ENCODE data around the gene HS6ST1. TPM values are rescaled to one million over a fixed set of nuclear protein-coding genes. Genes with fewer than 3 reads are reported as not detected.
A peak's percentile ranks its signal among the peaks of the same experiment; 100 is the strongest.

The HS6ST1 gene
- total and polyA plus RNA-seq, 2 donors (not counting 3 experiments of a cell fraction or from before 2014, with no cell fraction given), result 12.8 to 19.4 TPM

GRCh38 chr2:128316777-128317180 lies 1.9 kb downstream of the HS6ST1 start:
- TF ChIP-seq JUN (IDR thresholded peaks at IDR 0.05; ENCODE audit: borderline replicate concordance, insufficient read depth, insufficient read length, low read depth) (no peak), CTCF (IDR thresholded peaks at IDR 0.05; ENCODE audit: extremely low read depth in 1 of 2, insufficient read depth in 1 of 2, low read depth in 1 of 2, low read length in 2 of 2) (no peak), GATA2 (IDR thresholded peaks at IDR 0.05; ENCODE audit: insufficient read depth, insufficient read length, low read depth, low read length) (no peak), FOS (IDR thresholded peaks at IDR 0.05; ENCODE audit: borderline replicate concordance, insufficient read depth, low read length) (no peak), EZH2 (IDR thresholded peaks at IDR 0.05; ENCODE audit: borderline replicate concordance, low read depth, low read length, severe bottlenecking) (no peak), POLR2A (IDR thresholded peaks at IDR 0.05; ENCODE audit: low read depth, low read length) (no peak), POLR2AphosphoS5 (IDR thresholded peaks at IDR 0.05; ENCODE audit: insufficient read depth, low read depth, low read length) (no peak), MAX (IDR thresholded peaks at IDR 0.05; ENCODE audit: insufficient read depth, insufficient read length) (no peak), MYC (IDR thresholded peaks at IDR 0.05; ENCODE audit: low read depth, low read length) (no peak)
- BruUV-seq (replicated peaks), result no TSS peak
- dilution Hi-C loops (cut with MboI; ENCODE audit: extremely low pct_ligation_motif_present, low sequenced_read_pairs), result no loop called here
- POLR2A ChIA-PET, result no interaction called here
- Histone ChIP-seq H3K27me3 (ENCODE audit: control insufficient read depth in 2 of 2, insufficient read depth in 2 of 2, low read length in 2 of 2) (no peaks in the 10 kb centered on the region), H3K9ac (replicated peaks; ENCODE audit: extremely low read depth, insufficient read depth, low read length) (no peak overlapping the region), H3K36me3 (ENCODE audit: control insufficient read depth in 2 of 2, extremely low read depth in 1 of 2, insufficient read depth in 2 of 2, low read length in 2 of 2) (no peaks in the 10 kb centered on the region), H3K27ac (ENCODE audit: insufficient read depth, low read depth, low read length) (no peak overlapping the region), H2AFZ (ENCODE audit: low read depth, low read length) (no peak overlapping the region), H3K4me2 (ENCODE audit: insufficient read depth, low read length) (peak overlapping the region; percentile 69), H4K20me1 (replicated peaks; ENCODE audit: control insufficient read depth, extremely low read depth, insufficient read depth, low read length) (no peaks in the 10 kb centered on the region), H3K9me1 (replicated peaks; ENCODE audit: control insufficient read depth, extremely low read depth, insufficient read depth, low read length) (no peaks in the 10 kb centered on the region), H3K9me3 (replicated peaks; ENCODE audit: control insufficient read depth, insufficient read depth, low read length) (no peaks in the 10 kb centered on the region), H3K79me2 (ENCODE audit: control insufficient read depth, insufficient read depth, low read length) (peaks cover 3% of the 10 kb centered on the region), H3K4me1 (ENCODE audit: control insufficient read depth, extremely low read depth, insufficient read depth, low read length) (peaks cover 11% of the 10 kb centered on the region), H3K4me3 (replicated peaks in 1 of 3; ENCODE audit: insufficient read depth in 1 of 3, low read depth in 1 of 3, low read length in 3 of 3) (peak overlapping the region in 2 of 3 experiments; percentile 38 to 56)
- FAIRE-seq (no peak), DNase-seq (ENCODE audit: low read depth, low spot score) (no peak)
- CTCF ChIA-PET, result interaction anchor here (0.8 to 2.6 kb wide), 2 partner anchors 138 to 169 kb away, joined by 3 to 12 read pairs; no protein-coding TSS in a partner anchor
- intact Hi-C loops (cut with micrococcal nuclease), result loop anchor here (2.0 kb wide), 1 partner anchor 84 kb away; no protein-coding TSS in a partner anchor
